ENCODE measurements around the gene SCN3B.

Gene SCN3B

DNA sequence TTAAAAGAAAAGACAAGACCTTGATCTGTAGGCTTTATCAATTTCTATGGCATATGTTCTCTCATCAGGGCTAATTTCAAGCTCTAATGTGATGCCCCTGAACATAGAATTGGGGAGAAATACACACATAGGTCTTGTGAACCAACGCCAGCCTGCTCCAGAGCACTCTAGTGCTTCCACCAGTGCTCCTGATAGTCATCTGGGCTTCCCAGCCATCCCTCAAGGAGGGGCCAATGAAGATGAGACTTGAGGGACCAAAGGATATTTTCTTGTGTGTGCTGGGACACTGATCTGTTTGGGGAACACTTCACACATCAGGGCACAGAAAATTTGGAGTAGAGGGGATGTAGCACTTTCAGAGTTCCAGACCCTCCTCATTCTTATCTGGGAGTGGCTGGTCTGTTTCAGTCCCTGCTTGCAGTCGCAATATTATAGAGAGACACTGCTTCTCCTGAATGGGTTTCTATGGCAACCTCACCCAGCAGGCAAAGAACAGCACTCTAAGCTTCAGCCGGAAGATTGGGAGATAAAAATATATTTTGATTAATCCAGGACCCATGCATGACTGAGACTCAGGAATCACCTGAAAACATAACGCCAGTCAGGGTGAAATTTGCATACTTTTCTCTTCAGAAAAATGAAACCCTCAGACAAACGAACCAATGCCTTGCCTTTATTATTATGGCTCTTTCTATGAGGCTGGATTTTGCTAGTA is 28.4 kb upstream of the SCN3B start:
- Histone ChIP-seq H3K27me3 (ENCODE audit: control insufficient read depth in 3 of 3, insufficient read depth in 3 of 3, low read depth in 1 of 3, low read length in 3 of 3) (peaks cover 0 to 24% (median 0%) of the 10 kb centered on the region in 3 experiments), H3K9me3 (replicated peaks in 1 of 2; ENCODE audit: control insufficient read depth in 2 of 2, insufficient read depth in 1 of 2, low read depth in 1 of 2, low read length in 2 of 2) (peaks cover 0 to 2% of the 10 kb centered on the region in 2 donors), H2BK15ac (ENCODE audit: low read length) (no peak overlapping the region), H3K18ac (ENCODE audit: low read length) (no peak overlapping the region), H3K4me3 (ENCODE audit: low read length in 2 of 2) (no peak overlapping the region), H3K4ac (ENCODE audit: low read length) (no peak overlapping the region), H2AFZ (ENCODE audit: low read length) (no peak overlapping the region), H4K8ac (ENCODE audit: low read depth, low read length) (no peak overlapping the region), H2AK5ac (ENCODE audit: low read depth, low read length) (no peak overlapping the region), H2BK120ac (ENCODE audit: low read depth, low read length) (no peak overlapping the region), H3K23ac (ENCODE audit: low read depth, low read length, poor library complexity) (no peak overlapping the region), H3K14ac (ENCODE audit: low read length) (no peak overlapping the region), H3K79me1 (ENCODE audit: low read depth, low read length) (no peaks in the 10 kb centered on the region), H3K27ac (replicated peaks; ENCODE audit: low read length) (no peak overlapping the region), H3K4me1 (ENCODE audit: control insufficient read depth in 2 of 2, insufficient read depth in 1 of 2, low read depth in 1 of 2, low read length in 2 of 2) (peaks cover 2 to 4% of the 10 kb centered on the region in 2 donors), H3K36me3 (replicated peaks in 1 of 2; ENCODE audit: control insufficient read depth in 2 of 2, insufficient read depth in 2 of 2, low read length in 2 of 2) (no peaks in the 10 kb centered on the region), H3K9ac (ENCODE audit: low read depth, low read length, poor library complexity) (no peak overlapping the region), H2BK12ac (ENCODE audit: low read length) (no peak overlapping the region), H2BK5ac (ENCODE audit: low read length) (no peak overlapping the region), H4K91ac (ENCODE audit: low read depth, low read length, poor library complexity) (no peak overlapping the region), H3K4me2 (ENCODE audit: insufficient read depth, low read length, poor library complexity, severe bottlenecking) (no peak overlapping the region)
- no peak for DNase-seq (ENCODE audit: low spot score)
- no CpG with 5 or more reads among the region's 5 CpGs for WGBS, 2 donors (ENCODE audit: extremely low coverage in 2 of 2, insufficient read length in 2 of 2, insufficient replicate concordance in 1 of 2)

DNA sequence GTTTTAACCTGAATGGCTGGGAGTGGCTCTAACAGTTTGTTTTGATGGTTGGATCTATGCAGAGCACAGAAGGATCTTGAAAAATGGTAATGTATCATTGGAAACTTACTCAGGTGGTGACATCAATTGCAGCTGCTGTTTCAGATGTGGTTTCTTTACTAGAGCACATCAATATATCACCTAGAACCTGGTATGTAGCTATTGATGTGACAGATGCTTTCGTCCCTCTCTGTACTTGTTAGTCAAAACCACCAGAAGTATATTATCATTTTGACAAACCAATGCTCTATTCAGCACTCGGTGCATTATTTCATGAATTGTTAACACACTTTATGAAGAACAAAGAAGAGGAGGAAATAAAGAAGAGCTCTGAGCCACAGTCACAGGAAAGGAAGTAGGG is 26.6 kb upstream of the SCN3B start:
- Histone ChIP-seq H2BK120ac (ENCODE audit: low read depth, low read length) (no peak overlapping the region), H2BK5ac (ENCODE audit: low read length) (no peak overlapping the region), H2AFZ (ENCODE audit: low read length) (no peak overlapping the region), H3K4me2 (ENCODE audit: insufficient read depth, low read length, poor library complexity, severe bottlenecking) (no peak overlapping the region), H3K27me3 (ENCODE audit: control insufficient read depth in 3 of 3, insufficient read depth in 3 of 3, low read depth in 1 of 3, low read length in 3 of 3) (peaks cover 0 to 12% (median 0%) of the 10 kb centered on the region in 3 experiments), H3K4me1 (ENCODE audit: control insufficient read depth in 2 of 2, insufficient read depth in 1 of 2, low read depth in 1 of 2, low read length in 2 of 2) (peaks cover 2 to 4% of the 10 kb centered on the region in 2 donors), H3K27ac (replicated peaks; ENCODE audit: low read length) (no peak overlapping the region), H2AK5ac (ENCODE audit: low read depth, low read length) (no peak overlapping the region), H3K9ac (ENCODE audit: low read depth, low read length, poor library complexity) (no peak overlapping the region), H2BK12ac (ENCODE audit: low read length) (no peak overlapping the region), H3K23ac (ENCODE audit: low read depth, low read length, poor library complexity) (no peak overlapping the region), H3K4me3 (ENCODE audit: low read length in 2 of 2) (no peak overlapping the region), H2BK15ac (ENCODE audit: low read length) (no peak overlapping the region), H3K79me1 (ENCODE audit: low read depth, low read length) (no peaks in the 10 kb centered on the region), H3K18ac (ENCODE audit: low read length) (no peak overlapping the region), H3K14ac (ENCODE audit: low read length) (no peak overlapping the region), H4K8ac (ENCODE audit: low read depth, low read length) (no peak overlapping the region), H3K4ac (ENCODE audit: low read length) (no peak overlapping the region), H3K36me3 (replicated peaks in 1 of 2; ENCODE audit: control insufficient read depth in 2 of 2, insufficient read depth in 2 of 2, low read length in 2 of 2) (no peaks in the 10 kb centered on the region), H3K9me3 (replicated peaks in 1 of 2; ENCODE audit: control insufficient read depth in 2 of 2, insufficient read depth in 1 of 2, low read depth in 1 of 2, low read length in 2 of 2) (peaks cover 0 to 2% of the 10 kb centered on the region in 2 donors), H4K91ac (ENCODE audit: low read depth, low read length, poor library complexity) (no peak overlapping the region)
- DNase-seq (ENCODE audit: low spot score): no peak
- WGBS, 2 donors (ENCODE audit: extremely low coverage in 2 of 2, insufficient read length in 2 of 2, insufficient replicate concordance in 1 of 2): no CpG with 5 or more reads among the region's 2 CpGs

DNA sequence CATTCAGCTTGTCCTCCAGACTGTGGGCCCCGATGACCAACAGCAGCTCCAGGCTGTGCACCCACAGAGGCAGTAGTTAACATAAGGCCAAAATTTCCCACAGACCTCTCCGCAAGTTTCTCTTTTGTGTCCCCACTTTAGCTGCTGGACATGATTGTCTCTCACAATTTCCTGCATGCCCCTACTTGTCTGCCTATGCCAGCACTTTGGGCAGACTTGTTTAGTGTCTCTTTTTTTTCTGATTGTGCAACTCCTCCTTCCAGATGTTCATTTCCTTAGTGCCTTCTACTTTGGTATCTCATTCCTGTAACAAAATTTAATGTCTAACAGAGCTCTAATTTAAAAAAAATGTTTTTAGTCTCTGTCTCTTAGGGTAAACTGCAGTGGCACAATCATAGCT is 23.8 kb upstream of the SCN3B start:
- Histone ChIP-seq H2BK120ac (ENCODE audit: low read depth, low read length) (no peak overlapping the region), H3K4me3 (ENCODE audit: low read length in 2 of 2) (no peak overlapping the region), H3K4me2 (ENCODE audit: insufficient read depth, low read length, poor library complexity, severe bottlenecking) (no peak overlapping the region), H3K9me3 (replicated peaks in 1 of 2; ENCODE audit: control insufficient read depth in 2 of 2, insufficient read depth in 1 of 2, low read depth in 1 of 2, low read length in 2 of 2) (peaks cover 0 to 2% of the 10 kb centered on the region in 2 donors), H3K27me3 (ENCODE audit: control insufficient read depth in 3 of 3, insufficient read depth in 3 of 3, low read depth in 1 of 3, low read length in 3 of 3) (peaks cover 0 to 5% (median 0%) of the 10 kb centered on the region in 3 experiments), H3K23ac (ENCODE audit: low read depth, low read length, poor library complexity) (no peak overlapping the region), H3K4me1 (ENCODE audit: control insufficient read depth in 2 of 2, insufficient read depth in 1 of 2, low read depth in 1 of 2, low read length in 2 of 2) (peaks cover 2 to 4% of the 10 kb centered on the region in 2 donors), H4K8ac (ENCODE audit: low read depth, low read length) (no peak overlapping the region), H4K91ac (ENCODE audit: low read depth, low read length, poor library complexity) (no peak overlapping the region), H3K79me1 (ENCODE audit: low read depth, low read length) (no peaks in the 10 kb centered on the region), H2BK15ac (ENCODE audit: low read length) (no peak overlapping the region), H3K4ac (ENCODE audit: low read length) (no peak overlapping the region), H2BK12ac (ENCODE audit: low read length) (no peak overlapping the region), H3K14ac (ENCODE audit: low read length) (no peak overlapping the region), H2AK5ac (ENCODE audit: low read depth, low read length) (no peak overlapping the region), H3K27ac (replicated peaks; ENCODE audit: low read length) (no peak overlapping the region), H2AFZ (ENCODE audit: low read length) (no peak overlapping the region), H3K36me3 (replicated peaks in 1 of 2; ENCODE audit: control insufficient read depth in 2 of 2, insufficient read depth in 2 of 2, low read length in 2 of 2) (no peaks in the 10 kb centered on the region), H3K9ac (ENCODE audit: low read depth, low read length, poor library complexity) (no peak overlapping the region), H2BK5ac (ENCODE audit: low read length) (no peak overlapping the region), H3K18ac (ENCODE audit: low read length) (peak overlapping the region; percentile 11)
- DNase-seq (ENCODE audit: low spot score): no peak
- no CpG with 5 or more reads among the region's 2 CpGs for WGBS, 2 donors (ENCODE audit: extremely low coverage in 2 of 2, insufficient read length in 2 of 2, insufficient replicate concordance in 1 of 2)

DNA sequence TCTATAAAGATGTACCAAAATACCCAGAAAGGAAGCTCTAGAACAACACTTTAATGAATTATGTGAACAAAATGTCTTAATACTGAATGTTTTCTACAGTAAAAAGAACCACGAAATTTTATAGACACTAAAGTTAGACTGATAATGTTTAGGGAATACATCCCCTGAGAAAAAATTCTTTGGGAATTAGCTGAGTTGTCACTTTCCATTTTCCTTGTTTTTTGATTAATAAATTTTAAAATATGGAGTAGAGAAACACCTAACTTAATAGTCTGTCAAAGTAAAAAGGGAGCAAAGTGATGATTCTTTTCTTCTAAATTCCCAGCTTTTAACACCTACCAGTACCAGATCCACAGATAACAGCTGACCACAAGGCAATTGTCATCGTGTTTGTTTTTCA is 23.1 kb upstream of the SCN3B start:
- WGBS, 2 donors (ENCODE audit: extremely low coverage in 2 of 2, insufficient read length in 2 of 2, insufficient replicate concordance in 1 of 2): no CpG with 5 or more reads among the region's 2 CpGs

More for the DNA sequence above, 23.1 kb upstream of the SCN3B start:
- H3K18ac ChIP-seq (ENCODE audit: low read length): no peak overlapping the region
- peaks cover 0 to 5% (median 0%) of the 10 kb centered on the region in 3 experiments for H3K27me3 ChIP-seq (ENCODE audit: control insufficient read depth in 3 of 3, insufficient read depth in 3 of 3, low read depth in 1 of 3, low read length in 3 of 3)
- no peak overlapping the region for H3K27ac ChIP-seq (replicated peaks; ENCODE audit: low read length)
- H2AK5ac ChIP-seq (ENCODE audit: low read depth, low read length): no peak overlapping the region
- H3K4me2 ChIP-seq (ENCODE audit: insufficient read depth, low read length, poor library complexity, severe bottlenecking): no peak overlapping the region
- no peaks in the 10 kb centered on the region for H3K36me3 ChIP-seq (replicated peaks in 1 of 2; ENCODE audit: control insufficient read depth in 2 of 2, insufficient read depth in 2 of 2, low read length in 2 of 2)
- no peak overlapping the region for H4K91ac ChIP-seq (ENCODE audit: low read depth, low read length, poor library complexity)
- H4K8ac ChIP-seq (ENCODE audit: low read depth, low read length): no peak overlapping the region
- no peak overlapping the region for H2AFZ ChIP-seq (ENCODE audit: low read length)
- no peak overlapping the region for H3K9ac ChIP-seq (ENCODE audit: low read depth, low read length, poor library complexity)
- H3K79me1 ChIP-seq (ENCODE audit: low read depth, low read length): no peaks in the 10 kb centered on the region
- no peaks in the 10 kb centered on the region for H3K4me1 ChIP-seq (ENCODE audit: control insufficient read depth in 2 of 2, insufficient read depth in 1 of 2, low read depth in 1 of 2, low read length in 2 of 2)
- no peak overlapping the region for H2BK5ac ChIP-seq (ENCODE audit: low read length)
- H3K4me3 ChIP-seq (ENCODE audit: low read length in 2 of 2): no peak overlapping the region
- DNase-seq (ENCODE audit: low spot score): no peak
- H3K9me3 ChIP-seq (replicated peaks in 1 of 2; ENCODE audit: control insufficient read depth in 2 of 2, insufficient read depth in 1 of 2, low read depth in 1 of 2, low read length in 2 of 2): peaks cover 0 to 2% of the 10 kb centered on the region in 2 donors
- no peak overlapping the region for H2BK12ac ChIP-seq (ENCODE audit: low read length)
- H3K4ac ChIP-seq (ENCODE audit: low read length): no peak overlapping the region
- no peak overlapping the region for H3K14ac ChIP-seq (ENCODE audit: low read length)
- H3K23ac ChIP-seq (ENCODE audit: low read depth, low read length, poor library complexity): no peak overlapping the region
- H2BK120ac ChIP-seq (ENCODE audit: low read depth, low read length): no peak overlapping the region
- no peak overlapping the region for H2BK15ac ChIP-seq (ENCODE audit: low read length)
